GM06990 (cell line): ENCODE results near the gene SUB1.

Source experiments
- DNase-seq: peaks from one replicate; pipeline ENCODE4 v3.0.0-alpha.2; 2011; ENCODE audit not compliant: insufficient read length; ENCODE audit errors: extremely low read depth
- H3K27me3 ChIP-seq: replicated peaks from 2 replicates; pipeline ENCODE4 v1.6.0; 2011; ENCODE audit warnings: low read length; ENCODE audit not compliant: control insufficient read depth, insufficient read depth
- H3K36me3 ChIP-seq: 2 replicates; pipeline ENCODE4 v1.5.1; 2011; ENCODE audit warnings: low read length; ENCODE audit not compliant: control insufficient read depth, insufficient read depth
- H3K4me3 ChIP-seq: replicated peaks from 2 replicates; pipeline ENCODE4 v1.5.1; 2011; ENCODE audit warnings: low read depth, mild to moderate bottlenecking, control low read depth, low read length
- CTCF ChIP-seq: IDR thresholded peaks from 2 replicates; pipeline ENCODE4 v1.5.1; 2011; ENCODE audit warnings: low read length, control low read depth, mild to moderate bottlenecking, inconsistent platforms; ENCODE audit not compliant: insufficient read depth, poor library complexity, severe bottlenecking

The SUB1 gene

GRCh38 chr5:32589416-32589815 is 4.1 kb downstream of the SUB1 start:
- no peaks in the 10 kb centered on the region for H3K27me3 ChIP-seq
- TF ChIP-seq CTCF, result no peak
- peak overlapping the region; percentile 26 for H3K4me3 ChIP-seq
- DNase-seq, result no peak
- H3K36me3 ChIP-seq, result peaks cover 15% of the 10 kb centered on the region

GRCh38 chr5:32589942-32590869 is 4.8 kb downstream of the SUB1 start:
- peak overlapping the region; percentile 26 for H3K4me3 ChIP-seq
- H3K36me3 ChIP-seq, result peaks cover 19% of the 10 kb centered on the region
- no peaks in the 10 kb centered on the region for H3K27me3 ChIP-seq
- TF ChIP-seq CTCF, result peak; percentile 51
- no peak for DNase-seq

GRCh38 chr5:32595118-32595517 is 9.8 kb downstream of the SUB1 start:
- H3K4me3 ChIP-seq, result no peak overlapping the region
- no peak for TF ChIP-seq CTCF
- no peak for DNase-seq
- no peaks in the 10 kb centered on the region for H3K27me3 ChIP-seq
- peaks cover 30% of the 10 kb centered on the region for H3K36me3 ChIP-seq

- peaks cover 25% of the 10 kb centered on the region for H3K36me3 ChIP-seq
- DNase-seq, result no peak
- TF ChIP-seq CTCF, result no peak
- H3K27me3 ChIP-seq, result no peaks in the 10 kb centered on the region
- no peak overlapping the region for H3K4me3 ChIP-seq
Measured at GRCh38 chr5:32597041-32597629, 11.8 kb downstream of the SUB1 start.

GRCh38 chr5:32598260-32598937 is 13.0 kb downstream of the SUB1 start:
- no peaks in the 10 kb centered on the region for H3K27me3 ChIP-seq
- H3K4me3 ChIP-seq, result no peak overlapping the region
- no peak for TF ChIP-seq CTCF
- DNase-seq, result no peak
- peaks cover 17% of the 10 kb centered on the region for H3K36me3 ChIP-seq
